ENCODE measurements around the gene TSSC4. TPM values are rescaled to one million over a fixed set of nuclear protein-coding genes. Genes with fewer than 3 reads are reported as not detected.
A peak's percentile ranks its signal among the peaks of the same experiment; 100 is the strongest.

The TSSC4 gene
- total RNA-seq, 1 experiment from 2014 or later = 25.3 TPM

GRCh38 chr11:2380807-2381350 is 19.7 kb upstream of the TSSC4 start:
- Histone ChIP-seq H3K9me3 (ENCODE audit: low read length) (no peaks in the 10 kb centered on the region), H2AFZ (ENCODE audit: low read length) (no peak overlapping the region), H3K4me2 (ENCODE audit: low read depth, low read length, poor library complexity, severe bottlenecking) (peak overlapping the region; percentile 97), H3K27me3 (ENCODE audit: low read length) (no peaks in the 10 kb centered on the region), H3K4me3 (ENCODE audit: low read length) (peak overlapping the region; percentile 100; the same call in 1 of the 2 replicates), H4K20me1 (ENCODE audit: insufficient read depth, low read depth, low read length) (peaks cover 75% of the 10 kb centered on the region), H3K36me3 (ENCODE audit: insufficient read depth, low read length) (peaks cover 9% of the 10 kb centered on the region; the same call in 1 of the 2 replicates), H3K9ac (ENCODE audit: low read length) (peak overlapping the region; percentile 98), H3K9me2 (replicated peaks; ENCODE audit: insufficient read depth, low read length) (no peaks in the 10 kb centered on the region), H3K27ac (ENCODE audit: low read length) (peak overlapping the region; percentile 91), H3K4me1 (ENCODE audit: low read length) (peaks cover 71% of the 10 kb centered on the region), H3K79me2 (ENCODE audit: low read length) (peaks cover 55% of the 10 kb centered on the region)
- DNase-seq = peak; percentile 57

GRCh38 chr11:2381494-2382128 is 18.9 kb upstream of the TSSC4 start:
- Histone ChIP-seq H3K79me2 (ENCODE audit: low read length) (peaks cover 62% of the 10 kb centered on the region), H3K4me3 (ENCODE audit: low read length) (peak overlapping the region; percentile 100; the same call in 1 of the 2 replicates), H3K36me3 (ENCODE audit: insufficient read depth, low read length) (peaks cover 9% of the 10 kb centered on the region; the same call in 1 of the 2 replicates), H3K9ac (ENCODE audit: low read length) (peak overlapping the region; percentile 98), H3K4me1 (ENCODE audit: low read length) (peaks cover 78% of the 10 kb centered on the region), H3K4me2 (ENCODE audit: low read depth, low read length, poor library complexity, severe bottlenecking) (peak overlapping the region; percentile 97), H2AFZ (ENCODE audit: low read length) (no peak overlapping the region), H3K9me3 (ENCODE audit: low read length) (no peaks in the 10 kb centered on the region), H3K9me2 (replicated peaks; ENCODE audit: insufficient read depth, low read length) (no peaks in the 10 kb centered on the region), H3K27me3 (ENCODE audit: low read length) (no peaks in the 10 kb centered on the region), H4K20me1 (ENCODE audit: insufficient read depth, low read depth, low read length) (peaks cover 68% of the 10 kb centered on the region), H3K27ac (ENCODE audit: low read length) (peak overlapping the region; percentile 91)
- DNase-seq = peak; percentile 39

- H3K79me2 ChIP-seq (ENCODE audit: low read length) = peaks cover 67% of the 10 kb centered on the region
- H3K27me3 ChIP-seq (ENCODE audit: low read length) = no peaks in the 10 kb centered on the region
- DNase-seq = peak; percentile 40
- no peaks in the 10 kb centered on the region for H3K9me3 ChIP-seq (ENCODE audit: low read length)
- peak overlapping the region; percentile 50; the same call in 1 of the 2 replicates for H3K4me3 ChIP-seq (ENCODE audit: low read length)
- peaks cover 64% of the 10 kb centered on the region for H4K20me1 ChIP-seq (ENCODE audit: insufficient read depth, low read depth, low read length)
- H3K36me3 ChIP-seq (ENCODE audit: insufficient read depth, low read length) = peaks cover 9% of the 10 kb centered on the region; the same call in 1 of the 2 replicates
- H3K4me1 ChIP-seq (ENCODE audit: low read length) = peaks cover 83% of the 10 kb centered on the region
- H2AFZ ChIP-seq (ENCODE audit: low read length) = no peak overlapping the region
- peak overlapping the region; percentile 97 for H3K4me2 ChIP-seq (ENCODE audit: low read depth, low read length, poor library complexity, severe bottlenecking)
- peak overlapping the region; percentile 91 for H3K27ac ChIP-seq (ENCODE audit: low read length)
- H3K9ac ChIP-seq (ENCODE audit: low read length) = peak overlapping the region; percentile 98
- no peaks in the 10 kb centered on the region for H3K9me2 ChIP-seq (replicated peaks; ENCODE audit: insufficient read depth, low read length)
These were observed 18.4 kb upstream of the TSSC4 start for GRCh38 chr11:2382129-2382517.

DNA sequence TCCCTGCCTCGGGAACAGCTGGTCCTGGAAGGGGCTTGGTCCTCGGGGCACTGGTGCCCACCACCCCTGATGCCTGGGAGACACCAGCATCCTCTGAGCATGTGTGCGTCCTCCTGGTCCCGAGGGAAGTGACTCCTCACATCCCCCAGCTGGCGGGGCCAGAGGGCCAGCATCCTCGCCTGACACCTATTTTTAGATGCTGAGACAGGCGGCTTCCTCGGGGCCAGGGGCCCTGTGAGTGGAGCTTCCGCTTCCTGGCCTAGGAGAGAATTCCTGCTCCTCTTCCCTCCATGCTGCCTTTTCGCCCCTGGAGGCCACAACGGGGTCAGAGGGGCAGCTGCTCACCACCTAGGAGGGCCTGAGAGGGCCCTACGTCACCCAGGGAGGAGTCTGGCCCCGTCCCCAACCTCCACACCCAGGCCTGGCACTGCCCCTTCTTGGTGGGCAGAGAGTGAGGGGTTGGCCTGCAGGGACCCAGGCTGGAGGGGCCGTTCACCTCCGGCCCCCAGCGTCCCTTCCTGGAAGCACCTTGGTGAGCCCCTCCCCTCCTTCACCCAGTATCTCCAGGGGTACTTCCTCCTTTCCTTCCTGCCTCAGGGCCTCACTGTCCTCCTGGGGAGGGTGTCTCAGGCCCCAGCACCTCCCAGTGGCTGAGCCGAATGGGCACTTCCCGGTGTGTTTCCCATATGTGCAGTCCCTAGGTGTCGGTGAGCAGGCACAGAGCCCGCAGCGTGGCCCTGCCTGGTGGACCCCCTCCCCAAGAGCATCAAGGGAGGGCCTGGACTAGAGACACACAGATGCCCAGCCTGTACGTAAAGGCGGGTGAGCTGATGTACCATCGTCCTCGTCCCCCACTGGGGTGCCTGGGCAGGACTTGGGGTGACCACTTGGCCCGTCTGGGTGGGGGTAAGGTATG is 17.4 kb upstream of the TSSC4 start:
- H3K9ac ChIP-seq (ENCODE audit: low read length) = peak overlapping the region; percentile 98
- H3K79me2 ChIP-seq (ENCODE audit: low read length) = peaks cover 70% of the 10 kb centered on the region
- peak overlapping the region; percentile 91 for H3K27ac ChIP-seq (ENCODE audit: low read length)
- H3K27me3 ChIP-seq (ENCODE audit: low read length) = no peaks in the 10 kb centered on the region
- H4K20me1 ChIP-seq (ENCODE audit: insufficient read depth, low read depth, low read length) = peaks cover 56% of the 10 kb centered on the region
- peaks cover 94% of the 10 kb centered on the region for H3K4me1 ChIP-seq (ENCODE audit: low read length)
- peak overlapping the region; percentile 50; the same call in 1 of the 2 replicates for H3K4me3 ChIP-seq (ENCODE audit: low read length)
- peak; percentile 63 for DNase-seq
- peaks cover 7% of the 10 kb centered on the region; the same call in 1 of the 2 replicates for H3K36me3 ChIP-seq (ENCODE audit: insufficient read depth, low read length)
- H3K9me3 ChIP-seq (ENCODE audit: low read length) = no peaks in the 10 kb centered on the region
- H3K9me2 ChIP-seq (replicated peaks; ENCODE audit: insufficient read depth, low read length) = no peaks in the 10 kb centered on the region
- H2AFZ ChIP-seq (ENCODE audit: low read length) = no peak overlapping the region
- peak overlapping the region; percentile 97 for H3K4me2 ChIP-seq (ENCODE audit: low read depth, low read length, poor library complexity, severe bottlenecking)

DNA sequence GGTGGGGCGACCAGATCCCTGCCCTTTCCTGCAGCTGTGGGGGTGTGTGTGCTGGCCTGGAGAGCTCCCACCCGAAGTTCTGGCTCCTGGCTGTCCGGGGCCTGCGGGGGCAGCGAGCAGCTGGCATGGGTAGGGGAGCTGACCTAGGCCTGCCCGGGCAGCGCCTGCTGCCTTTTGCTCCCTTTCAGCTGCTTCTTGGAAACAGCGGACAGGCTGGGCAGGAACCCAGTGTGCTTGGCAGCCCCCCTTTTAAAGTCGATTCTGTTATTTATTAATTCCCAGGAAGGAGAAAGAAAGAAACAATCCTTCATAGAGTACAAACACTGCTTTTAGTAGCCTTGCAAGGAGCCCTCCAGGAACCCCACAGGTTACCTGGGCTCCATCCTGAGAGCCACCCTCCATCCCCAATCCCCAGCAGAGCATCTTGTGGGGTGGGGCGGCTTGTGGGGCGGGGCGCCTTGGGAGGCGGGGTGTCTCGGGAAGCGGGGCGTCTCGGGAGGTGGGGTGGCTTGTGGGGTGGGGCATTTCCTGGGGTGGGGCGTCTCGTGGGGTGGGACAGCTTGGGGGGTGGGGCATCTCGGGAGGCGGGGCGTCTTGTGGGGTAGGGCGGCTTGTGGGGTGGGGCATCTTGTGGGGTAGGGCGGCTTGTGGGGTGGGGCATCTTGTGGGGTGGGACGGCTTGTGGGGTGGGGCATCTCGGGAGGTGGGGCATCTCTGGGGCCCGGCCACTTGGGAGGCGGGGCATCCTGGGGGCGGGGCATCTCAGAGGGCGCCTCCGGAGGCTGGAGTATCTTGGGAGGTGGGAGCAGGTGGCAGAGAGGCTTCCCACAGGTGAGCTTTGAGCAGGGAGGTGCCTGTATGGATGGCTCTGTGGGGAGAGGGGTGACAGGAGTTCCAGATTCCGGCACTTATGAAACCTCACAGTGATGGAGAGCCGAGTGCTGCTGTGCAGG is 16.4 kb upstream of the TSSC4 start:
- Histone ChIP-seq H2AFZ (ENCODE audit: low read length) (no peak overlapping the region), H3K4me3 (ENCODE audit: low read length) (peak overlapping the region; percentile 67), H3K36me3 (ENCODE audit: insufficient read depth, low read length) (no peaks in the 10 kb centered on the region), H3K27me3 (ENCODE audit: low read length) (no peaks in the 10 kb centered on the region), H3K27ac (ENCODE audit: low read length) (peak overlapping the region; percentile 100), H3K4me1 (ENCODE audit: low read length) (peaks cover 94% of the 10 kb centered on the region), H3K9me3 (ENCODE audit: low read length) (no peaks in the 10 kb centered on the region), H4K20me1 (ENCODE audit: insufficient read depth, low read depth, low read length) (peaks cover 47% of the 10 kb centered on the region), H3K9ac (ENCODE audit: low read length) (peak overlapping the region; percentile 99), H3K79me2 (ENCODE audit: low read length) (peaks cover 70% of the 10 kb centered on the region), H3K9me2 (replicated peaks; ENCODE audit: insufficient read depth, low read length) (no peaks in the 10 kb centered on the region), H3K4me2 (ENCODE audit: low read depth, low read length, poor library complexity, severe bottlenecking) (peak overlapping the region; percentile 97)
- DNase-seq = peak; percentile 93

GRCh38 chr11:2385156-2386151 is 15.1 kb upstream of the TSSC4 start:
- Histone ChIP-seq H3K9ac (ENCODE audit: low read length) (peak overlapping the region; percentile 99), H3K9me3 (ENCODE audit: low read length) (no peaks in the 10 kb centered on the region), H3K4me1 (ENCODE audit: low read length) (peaks cover 95% of the 10 kb centered on the region), H3K9me2 (replicated peaks; ENCODE audit: insufficient read depth, low read length) (no peaks in the 10 kb centered on the region), H3K36me3 (ENCODE audit: insufficient read depth, low read length) (peaks cover 3% of the 10 kb centered on the region; the same call in 1 of the 2 replicates), H3K79me2 (ENCODE audit: low read length) (peaks cover 70% of the 10 kb centered on the region), H2AFZ (ENCODE audit: low read length) (no peak overlapping the region), H3K27me3 (ENCODE audit: low read length) (no peaks in the 10 kb centered on the region), H3K27ac (ENCODE audit: low read length) (peak overlapping the region; percentile 100), H4K20me1 (ENCODE audit: insufficient read depth, low read depth, low read length) (peaks cover 41% of the 10 kb centered on the region), H3K4me3 (ENCODE audit: low read length) (peak overlapping the region; percentile 67), H3K4me2 (ENCODE audit: low read depth, low read length, poor library complexity, severe bottlenecking) (peak overlapping the region; percentile 85)
- DNase-seq = peak; percentile 95
